Measurements from ENCODE around the gene ACSF3.

Gene ACSF3

DNA sequence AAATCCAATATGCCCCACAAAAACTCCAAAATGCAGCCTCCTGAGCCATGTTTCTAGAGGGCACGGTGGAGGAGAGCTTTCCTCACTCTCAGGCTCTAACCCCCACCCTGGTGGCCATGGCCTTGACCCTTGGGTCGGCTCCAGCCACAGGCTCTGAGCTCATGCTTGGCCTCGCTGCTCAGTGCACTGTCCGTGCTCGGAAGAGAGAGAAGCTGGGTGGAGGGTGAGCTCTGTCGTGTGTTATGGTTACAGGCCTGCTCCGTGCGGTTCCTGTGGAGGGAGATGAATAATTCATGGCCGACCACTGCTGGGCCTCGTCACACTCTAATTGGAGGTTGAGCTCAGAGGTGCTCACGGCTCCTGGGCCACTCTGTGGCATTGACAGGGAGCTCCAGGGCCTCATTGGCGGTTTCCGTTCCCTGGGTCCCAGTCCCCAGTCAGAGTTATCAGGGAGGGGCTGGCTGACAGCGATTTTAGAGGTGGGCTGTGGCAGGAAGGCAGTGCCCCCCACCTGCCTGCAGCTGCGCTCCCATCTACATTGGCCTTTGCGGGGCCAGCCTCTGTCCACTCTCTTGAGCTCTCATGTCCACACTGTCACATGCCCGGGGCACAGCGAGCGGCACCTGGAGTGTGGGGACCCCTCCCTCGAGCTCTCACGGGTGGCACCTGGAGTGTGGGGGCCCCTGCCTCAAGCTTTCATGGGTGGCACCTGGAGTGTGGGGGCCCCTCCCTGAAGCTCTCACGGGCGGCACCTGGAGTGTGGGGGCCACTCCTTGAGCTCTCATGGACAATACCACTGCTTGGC lies 24.9 kb downstream of the ACSF3 start:
- peaks cover 0 to 87% of the 10 kb centered on the region in 2 experiments; a peak in 1 of 3 replicates for H3K36me3 ChIP-seq (ENCODE audit: control insufficient read depth in 2 of 2, insufficient read depth in 1 of 2, low read length in 2 of 2)
- H3K9me3 ChIP-seq (ENCODE audit: control insufficient read depth, insufficient read depth, low read depth, low read length): no peaks in the 10 kb centered on the region
- H3K27ac ChIP-seq (ENCODE audit: extremely low read depth, low read depth, low read length): no peak overlapping the region
- CTCF ChIA-PET: no interaction called here
- H3K4me1 ChIP-seq (ENCODE audit: control insufficient read depth, insufficient read depth, low read length): no peaks in the 10 kb centered on the region
- POLR2A ChIA-PET: no interaction called here
- no peak overlapping the region for H3K4me3 ChIP-seq (ENCODE audit: low read depth, low read length)
- TF ChIP-seq ZFP69B (tag by site-specific recombination; IDR thresholded peaks at IDR 0.05) (no peak), YY1 (tag by site-specific recombination; IDR thresholded peaks at IDR 0.05) (no peak), ZNF114 (tag by site-specific recombination; IDR thresholded peaks at IDR 0.05) (no peak), GLI4 (tag by site-specific recombination; IDR thresholded peaks at IDR 0.05) (no peak), HOXA7 (CRISPR knock-in tag; IDR thresholded peaks at IDR 0.05; ENCODE audit: borderline replicate concordance) (no peak), ZNF37A (tag by site-specific recombination; IDR thresholded peaks at IDR 0.05) (no peak), ZNF747 (tag by site-specific recombination; IDR thresholded peaks at IDR 0.05) (no peak), ZNF239 (tag by site-specific recombination; IDR thresholded peaks at IDR 0.05) (no peak), ZNF670 (tag by site-specific recombination; IDR thresholded peaks at IDR 0.05; ENCODE audit: low read depth) (no peak)
- TF ChIP-seq, protein P1, sequence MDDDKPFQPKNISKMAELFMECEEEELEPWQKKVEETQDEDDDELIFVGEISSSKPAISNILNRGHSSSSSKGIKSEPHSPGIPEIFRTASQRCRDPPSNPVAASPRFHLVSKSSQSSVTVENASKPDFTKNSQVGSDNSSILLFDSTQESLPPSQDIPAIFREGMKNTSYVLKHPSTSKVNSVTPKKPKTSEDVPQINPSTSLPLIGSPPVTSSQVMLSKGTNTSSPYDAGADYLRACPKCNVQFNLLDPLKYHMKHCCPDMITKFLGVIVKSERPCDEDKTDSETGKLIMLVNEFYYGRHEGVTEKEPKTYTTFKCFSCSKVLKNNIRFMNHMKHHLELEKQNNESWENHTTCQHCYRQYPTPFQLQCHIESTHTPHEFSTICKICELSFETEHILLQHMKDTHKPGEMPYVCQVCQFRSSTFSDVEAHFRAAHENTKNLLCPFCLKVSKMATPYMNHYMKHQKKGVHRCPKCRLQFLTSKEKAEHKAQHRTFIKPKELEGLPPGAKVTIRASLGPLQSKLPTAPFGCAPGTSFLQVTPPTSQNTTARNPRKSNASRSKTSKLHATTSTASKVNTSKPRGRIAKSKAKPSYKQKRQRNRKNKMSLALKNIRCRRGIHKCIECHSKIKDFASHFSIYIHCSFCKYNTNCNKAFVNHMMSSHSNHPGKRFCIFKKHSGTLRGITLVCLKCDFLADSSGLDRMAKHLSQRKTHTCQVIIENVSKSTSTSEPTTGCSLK (tag by site-specific recombination; IDR thresholded peaks at IDR 0.05): no peak
- TF ChIP-seq, protein P2, sequence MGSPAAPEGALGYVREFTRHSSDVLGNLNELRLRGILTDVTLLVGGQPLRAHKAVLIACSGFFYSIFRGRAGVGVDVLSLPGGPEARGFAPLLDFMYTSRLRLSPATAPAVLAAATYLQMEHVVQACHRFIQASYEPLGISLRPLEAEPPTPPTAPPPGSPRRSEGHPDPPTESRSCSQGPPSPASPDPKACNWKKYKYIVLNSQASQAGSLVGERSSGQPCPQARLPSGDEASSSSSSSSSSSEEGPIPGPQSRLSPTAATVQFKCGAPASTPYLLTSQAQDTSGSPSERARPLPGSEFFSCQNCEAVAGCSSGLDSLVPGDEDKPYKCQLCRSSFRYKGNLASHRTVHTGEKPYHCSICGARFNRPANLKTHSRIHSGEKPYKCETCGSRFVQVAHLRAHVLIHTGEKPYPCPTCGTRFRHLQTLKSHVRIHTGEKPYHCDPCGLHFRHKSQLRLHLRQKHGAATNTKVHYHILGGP (tag by site-specific recombination; IDR thresholded peaks at IDR 0.05): no peak

DNA sequence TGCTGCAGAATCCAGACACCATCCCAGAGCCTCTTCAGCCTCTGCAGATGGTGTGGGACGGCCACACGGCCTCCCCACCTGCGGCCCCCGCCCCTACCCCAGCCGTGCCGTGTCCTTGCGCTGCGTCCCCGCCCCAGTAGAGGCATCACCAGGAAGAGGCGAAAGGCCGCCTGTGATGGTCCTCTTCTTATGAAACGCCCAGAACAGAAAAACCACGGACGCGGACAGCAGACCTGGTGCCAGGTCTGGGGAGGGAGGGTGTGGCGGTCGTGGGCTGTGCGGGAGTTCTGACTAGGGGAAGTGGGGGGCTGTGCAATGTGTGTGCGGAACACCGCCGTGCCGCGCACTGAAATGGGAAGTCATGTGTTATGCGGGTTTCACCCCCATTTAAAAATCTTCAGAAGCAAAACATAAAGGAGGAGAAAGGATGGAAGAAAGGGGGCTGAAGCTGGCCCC lies 25.5 kb downstream of the ACSF3 start:
- ChIA-PET POLR2A (no interaction called here), CTCF (no interaction called here)
- no peak overlapping the region for H3K4me3 ChIP-seq (ENCODE audit: low read depth, low read length)
- H3K4me1 ChIP-seq (ENCODE audit: control insufficient read depth, insufficient read depth, low read length): no peaks in the 10 kb centered on the region
- no peak for TF ChIP-seq ZNF530 (tag by site-specific recombination; IDR thresholded peaks at IDR 0.05; ENCODE audit: low read depth)
- TF ChIP-seq ZNF391 (tag by site-specific recombination; IDR thresholded peaks at IDR 0.05; ENCODE audit: borderline replicate concordance, low read depth): no peak
- TF ChIP-seq ZNF157 (tag by site-specific recombination; IDR thresholded peaks at IDR 0.05): peak; percentile 78
- TF ChIP-seq, protein P3, sequence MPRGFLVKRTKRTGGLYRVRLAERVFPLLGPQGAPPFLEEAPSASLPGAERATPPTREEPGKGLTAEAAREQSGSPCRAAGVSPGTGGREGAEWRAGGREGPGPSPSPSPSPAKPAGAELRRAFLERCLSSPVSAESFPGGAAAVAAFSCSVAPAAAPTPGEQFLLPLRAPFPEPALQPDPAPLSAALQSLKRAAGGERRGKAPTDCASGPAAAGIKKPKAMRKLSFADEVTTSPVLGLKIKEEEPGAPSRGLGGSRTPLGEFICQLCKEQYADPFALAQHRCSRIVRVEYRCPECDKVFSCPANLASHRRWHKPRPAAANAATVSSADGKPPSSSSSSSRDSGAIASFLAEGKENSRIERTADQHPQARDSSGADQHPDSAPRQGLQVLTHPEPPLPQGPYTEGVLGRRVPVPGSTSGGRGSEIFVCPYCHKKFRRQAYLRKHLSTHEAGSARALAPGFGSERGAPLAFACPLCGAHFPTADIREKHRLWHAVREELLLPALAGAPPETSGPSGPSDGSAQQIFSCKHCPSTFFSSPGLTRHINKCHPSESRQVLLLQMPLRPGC (tag by site-specific recombination; IDR thresholded peaks at IDR 0.05): no peak
- no peak for TF ChIP-seq ZNF138 (tag by site-specific recombination; IDR thresholded peaks at IDR 0.05; ENCODE audit: borderline replicate concordance)
- H3K9me3 ChIP-seq (ENCODE audit: control insufficient read depth, insufficient read depth, low read depth, low read length): no peaks in the 10 kb centered on the region
- peaks cover 0 to 87% of the 10 kb centered on the region in 2 experiments; a peak in 1 of 3 replicates for H3K36me3 ChIP-seq (ENCODE audit: control insufficient read depth in 2 of 2, insufficient read depth in 1 of 2, low read length in 2 of 2)
- no peak overlapping the region for H3K27ac ChIP-seq (ENCODE audit: extremely low read depth, low read depth, low read length)

DNA sequence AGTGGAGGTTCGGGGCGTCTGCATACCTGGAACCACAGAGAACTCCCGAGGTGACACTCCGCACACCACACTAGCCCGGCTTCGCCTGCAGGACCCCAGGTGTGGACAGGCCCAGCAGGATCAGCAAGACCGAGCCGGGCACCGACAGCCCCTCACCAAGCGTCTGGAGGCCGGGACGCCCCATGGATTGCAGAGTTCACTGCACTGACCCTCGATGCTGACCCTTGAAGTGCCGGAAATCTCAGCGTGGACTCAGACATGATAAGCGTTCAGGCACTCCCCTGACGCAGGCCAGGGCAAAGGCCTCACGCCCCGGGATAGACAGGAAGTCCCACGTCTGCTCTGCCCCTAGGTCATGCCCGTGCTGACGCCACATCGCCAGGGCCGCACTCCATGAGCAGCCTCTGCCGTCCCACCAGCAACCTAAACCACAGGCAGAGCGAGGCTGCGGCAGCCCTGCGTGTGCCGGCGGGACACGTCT lies 26.0 kb downstream of the ACSF3 start:
- CTCF ChIA-PET: no interaction called here
- H3K4me3 ChIP-seq (ENCODE audit: low read depth, low read length): no peak overlapping the region
- H3K27ac ChIP-seq (ENCODE audit: extremely low read depth, low read depth, low read length): no peak overlapping the region
- H3K4me1 ChIP-seq (ENCODE audit: control insufficient read depth, insufficient read depth, low read length): no peaks in the 10 kb centered on the region
- H3K9me3 ChIP-seq (ENCODE audit: control insufficient read depth, insufficient read depth, low read depth, low read length): no peaks in the 10 kb centered on the region
- POLR2A ChIA-PET: no interaction called here
- TF ChIP-seq KLF7 (tag by site-specific recombination; IDR thresholded peaks at IDR 0.05; ENCODE audit: borderline replicate concordance): no peak
- H3K36me3 ChIP-seq (ENCODE audit: control insufficient read depth in 2 of 2, insufficient read depth in 1 of 2, low read length in 2 of 2): peaks cover 0 to 87% of the 10 kb centered on the region in 2 experiments; a peak in 1 of 3 replicates
